ENCODE results near the gene GRIA4.
"Not testable (repeated sequence)": the region's sequence is repeated elsewhere in the genome, so short reads cannot be mapped to it uniquely, and the experiment has no call there.

GRIA4 gene

DNA sequence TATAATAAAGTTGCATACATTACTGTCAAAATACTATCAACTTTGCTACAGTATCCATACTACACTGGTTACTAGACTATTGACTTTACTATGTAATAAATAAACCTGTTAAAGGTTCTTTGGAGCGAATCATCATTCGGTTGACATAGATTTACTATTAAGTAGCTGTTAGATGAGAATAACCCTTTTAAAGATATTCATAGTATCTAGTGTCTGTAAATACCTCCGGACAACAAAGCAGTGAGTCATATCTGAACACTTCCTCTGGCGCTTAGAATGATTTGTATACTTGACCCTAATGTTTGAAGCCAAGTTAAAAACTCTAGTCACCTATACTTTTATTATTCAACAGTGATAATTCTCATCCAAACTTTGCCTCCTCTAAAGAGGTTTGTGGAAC lies 327.5 kb downstream of the GRIA4 start:
- DNase-seq, result no peak

DNA sequence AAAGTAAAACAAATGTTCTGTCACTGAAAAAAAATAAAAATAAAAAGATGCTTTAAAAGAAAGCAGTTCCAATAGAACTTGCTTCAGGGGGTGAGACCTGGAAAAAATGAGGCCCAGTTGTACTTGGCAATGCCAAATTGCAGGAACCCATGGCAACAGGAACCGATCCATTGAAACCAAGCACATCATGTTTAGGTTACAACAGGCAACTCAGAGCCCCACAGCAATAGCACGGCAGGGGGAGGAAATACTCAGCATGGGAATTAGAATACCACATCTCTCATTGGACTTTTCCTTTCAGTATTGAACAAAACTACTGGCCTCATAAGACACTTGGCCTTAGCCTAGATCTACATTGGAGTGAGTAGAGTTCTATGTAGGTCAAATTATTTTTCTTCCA lies 327.9 kb downstream of the GRIA4 start:
- DNase-seq, result no peak

DNA sequence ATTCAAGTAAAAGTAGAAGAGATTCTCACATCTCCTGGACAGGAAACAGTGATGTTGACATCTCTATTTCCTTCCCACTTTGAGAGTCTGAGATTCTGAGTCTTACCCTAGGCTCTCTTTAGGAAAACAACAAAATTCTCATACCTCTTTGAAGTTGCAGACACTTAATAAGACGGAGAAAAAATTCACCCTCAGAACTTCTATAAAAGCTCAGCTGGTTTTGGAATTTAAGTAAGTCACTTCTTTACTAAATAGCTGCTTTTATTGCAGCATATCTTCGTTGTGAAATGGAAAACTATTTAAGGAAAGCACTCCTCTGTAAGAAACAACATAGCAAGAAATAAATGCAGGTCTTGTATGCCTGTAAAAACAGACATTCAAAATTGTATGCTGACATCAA lies 333.0 kb downstream of the GRIA4 start:
- no peak for DNase-seq

DNA sequence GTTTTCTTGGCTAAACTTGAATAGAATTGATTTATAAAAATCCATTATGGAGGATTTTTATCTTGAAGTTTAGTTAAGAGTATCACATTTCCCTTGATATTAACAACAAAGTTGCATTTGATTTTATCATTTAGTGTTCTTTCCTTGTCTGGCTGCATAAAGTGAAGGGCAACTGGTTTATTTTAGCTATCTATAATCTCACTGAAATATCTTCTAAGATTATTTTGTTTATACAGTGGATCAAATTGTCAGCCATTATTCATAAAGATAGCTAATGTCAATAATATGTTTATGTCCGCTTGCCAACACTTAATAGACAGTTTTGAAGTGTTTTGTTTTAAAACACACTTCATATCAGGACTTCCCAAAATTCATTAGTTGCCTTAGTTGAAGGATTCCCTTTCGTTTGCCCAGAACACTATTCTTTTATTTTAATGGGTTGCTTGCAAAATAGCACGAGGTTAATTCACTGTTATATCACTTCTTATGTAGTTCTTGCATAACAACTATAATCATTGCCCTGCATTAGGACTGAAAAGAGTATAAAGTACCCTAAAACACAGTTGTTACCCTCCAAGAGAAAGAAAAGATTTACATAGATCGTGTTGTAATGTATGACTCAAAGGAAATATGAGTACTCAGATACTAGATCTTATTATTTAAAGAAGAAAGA lies 339.2 kb downstream of the GRIA4 start:
- DNase-seq, result no peak

DNA sequence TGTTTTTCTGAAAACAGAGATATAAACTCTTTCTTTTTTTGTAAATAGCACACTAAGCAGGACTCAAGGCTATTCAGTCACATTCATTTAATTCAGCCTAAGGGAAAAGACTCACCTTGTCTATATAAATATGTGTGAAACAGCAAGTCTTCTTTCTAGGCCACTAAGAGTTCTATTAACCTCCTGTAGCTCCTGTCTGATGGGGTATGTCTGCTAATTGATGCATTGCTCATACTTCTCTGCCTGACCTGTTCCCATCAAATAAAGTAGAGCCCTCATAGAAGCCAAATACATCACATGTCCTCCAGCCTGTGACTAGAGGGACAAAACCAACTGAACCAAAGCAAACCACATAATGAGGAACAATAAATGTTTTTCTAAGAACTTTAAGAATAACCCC lies 344.0 kb downstream of the GRIA4 start:
- no peak for DNase-seq

DNA sequence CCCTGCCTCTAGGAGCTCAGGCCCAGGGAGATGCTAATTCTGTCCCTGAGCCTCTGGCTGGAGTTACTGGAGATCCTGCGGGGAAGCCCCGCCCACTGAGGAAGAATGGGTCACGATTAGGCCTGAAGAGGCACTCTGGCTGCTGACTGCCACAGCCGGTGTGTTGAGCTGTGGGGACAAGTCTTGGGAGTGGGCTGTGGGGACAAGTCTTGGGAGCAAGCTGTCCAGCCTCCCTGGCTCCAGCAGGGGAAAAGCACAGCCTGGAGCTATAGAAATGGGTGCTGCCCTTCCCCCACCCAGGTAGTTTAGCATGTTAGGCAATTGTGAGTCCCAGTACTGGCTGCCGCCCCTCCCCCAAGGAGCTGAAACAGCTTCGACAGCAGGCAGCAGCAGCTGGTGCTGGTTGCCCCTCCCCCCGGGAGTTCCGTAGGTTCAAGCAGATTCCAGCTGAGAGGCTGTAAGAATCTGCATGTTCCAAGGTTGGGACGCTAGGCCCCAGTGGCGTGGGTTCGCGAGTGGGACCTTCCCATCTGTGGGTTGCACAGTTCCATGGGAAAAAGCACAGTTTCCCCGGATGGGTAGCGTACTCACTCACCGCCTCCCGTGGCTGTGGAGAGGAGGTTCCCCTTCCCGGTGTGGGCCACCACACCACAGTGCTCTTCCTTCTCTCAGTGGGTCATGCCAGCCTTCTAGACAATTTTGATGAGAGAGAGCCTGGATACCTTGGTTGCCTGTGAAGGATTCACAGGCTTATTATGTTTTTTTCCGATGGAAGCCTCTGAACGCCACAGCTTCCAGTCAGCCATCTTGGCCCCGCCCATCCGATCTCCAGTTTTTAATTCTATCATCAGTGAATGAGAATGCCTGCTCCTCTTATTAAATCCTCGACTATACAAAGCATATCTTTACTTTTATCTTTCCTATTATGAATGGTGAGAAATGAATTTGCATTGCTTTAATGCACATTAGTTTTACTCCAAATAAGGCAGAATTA lies 350.7 kb downstream of the GRIA4 start:
- no peak for DNase-seq

DNA sequence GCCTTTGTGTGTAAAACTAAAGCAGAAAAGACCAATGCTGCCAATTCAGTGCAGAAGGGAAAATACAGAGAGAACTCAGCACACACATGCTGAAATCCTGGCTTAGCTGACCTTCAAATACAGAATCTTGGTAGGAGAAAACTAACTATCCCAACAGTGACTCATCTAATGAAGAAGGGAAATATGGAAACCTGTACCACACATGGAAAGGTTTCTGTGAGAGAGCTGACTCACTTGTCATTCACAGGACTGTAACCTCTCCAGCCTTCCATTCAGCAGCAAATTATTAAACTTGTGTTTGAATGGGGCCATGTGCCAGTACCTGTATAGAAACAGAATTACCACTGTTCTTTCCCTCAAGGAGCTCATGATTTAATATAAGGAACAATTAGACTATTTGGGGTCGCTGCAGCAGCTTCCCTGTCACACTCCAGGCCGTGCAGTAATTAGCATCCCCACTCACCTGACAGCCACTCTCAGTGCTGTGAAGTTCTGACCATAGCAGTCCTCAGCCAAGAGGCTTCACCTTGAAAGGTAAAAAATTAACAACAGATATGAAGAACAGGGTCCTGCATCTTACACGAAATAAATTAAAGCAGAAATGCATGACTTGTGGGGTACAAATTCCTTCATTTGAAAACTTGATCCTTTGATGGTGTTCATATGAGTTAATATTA lies 358.3 kb downstream of the GRIA4 start:
- no peak for DNase-seq

DNA sequence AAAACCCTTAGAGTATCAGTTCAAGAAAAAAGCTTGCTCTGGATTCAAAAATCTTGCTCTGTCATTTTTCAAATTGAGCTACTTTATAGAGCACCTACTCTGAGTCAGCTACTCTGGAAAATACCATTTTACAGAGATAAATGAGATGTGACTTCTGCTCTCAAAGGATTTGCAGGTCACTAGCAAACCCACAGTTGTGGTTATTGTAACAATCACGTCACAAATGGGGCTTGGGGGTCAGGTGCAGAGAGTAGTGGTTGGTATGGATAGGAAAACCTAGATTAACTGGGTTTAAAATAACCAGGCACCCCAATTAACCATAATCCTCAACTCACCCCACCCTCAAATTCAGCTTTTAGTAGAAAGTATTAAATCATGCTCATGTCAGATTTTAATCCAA lies 359.9 kb downstream of the GRIA4 start:
- DNase-seq, result no peak

DNA sequence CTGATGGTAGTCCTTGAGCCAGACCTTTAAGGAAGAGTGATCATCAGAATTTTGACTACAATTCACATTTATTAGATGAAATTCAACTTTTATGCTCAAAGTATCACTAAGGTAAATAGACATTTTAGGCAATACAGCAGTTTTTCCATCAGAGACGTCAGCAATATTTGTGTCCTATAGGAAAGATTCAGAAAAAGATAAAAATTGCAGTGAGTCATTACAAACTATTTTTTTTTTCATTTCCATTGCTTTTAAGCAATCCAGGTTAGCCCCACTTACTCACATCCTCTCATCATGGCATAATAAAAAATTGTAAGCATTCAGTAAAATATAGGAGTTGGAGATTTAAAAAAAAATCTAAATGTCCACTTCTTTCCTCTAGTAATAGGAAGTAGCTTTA lies 365.3 kb downstream of the GRIA4 start:
- no peak for DNase-seq

DNA sequence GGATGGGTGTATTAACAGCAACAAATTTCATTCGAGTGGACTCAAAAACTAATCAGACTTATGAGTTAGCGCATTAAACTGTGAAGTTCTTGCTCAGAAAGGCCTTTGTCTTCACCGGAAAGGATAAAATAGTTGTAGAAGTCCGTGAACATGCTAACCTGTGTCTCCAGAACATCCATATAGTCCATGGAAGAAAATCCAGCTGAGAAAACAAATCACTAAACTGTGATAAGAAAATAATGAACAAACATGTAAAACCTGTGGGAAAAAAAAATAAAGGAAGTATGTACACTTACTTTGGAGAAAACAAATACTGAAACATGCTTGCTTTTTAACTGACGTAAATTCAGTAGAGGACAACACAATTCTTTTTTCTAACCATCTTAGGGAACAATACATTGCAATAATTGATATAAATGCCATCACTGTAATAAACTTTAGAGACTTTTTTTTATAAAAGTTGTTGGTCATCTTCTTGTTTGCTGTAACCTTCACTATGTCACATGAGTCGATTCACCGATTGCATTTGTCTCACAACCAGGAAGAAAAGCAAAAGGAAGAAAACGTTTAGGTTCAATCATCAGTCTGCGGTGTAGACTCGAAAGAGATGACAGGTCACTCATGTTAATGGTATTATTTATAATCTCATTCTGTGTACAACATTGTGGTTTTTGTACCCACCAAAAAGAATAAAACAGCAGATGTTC lies 370.3 kb downstream of the GRIA4 start:
- DNase-seq, result no peak

DNA sequence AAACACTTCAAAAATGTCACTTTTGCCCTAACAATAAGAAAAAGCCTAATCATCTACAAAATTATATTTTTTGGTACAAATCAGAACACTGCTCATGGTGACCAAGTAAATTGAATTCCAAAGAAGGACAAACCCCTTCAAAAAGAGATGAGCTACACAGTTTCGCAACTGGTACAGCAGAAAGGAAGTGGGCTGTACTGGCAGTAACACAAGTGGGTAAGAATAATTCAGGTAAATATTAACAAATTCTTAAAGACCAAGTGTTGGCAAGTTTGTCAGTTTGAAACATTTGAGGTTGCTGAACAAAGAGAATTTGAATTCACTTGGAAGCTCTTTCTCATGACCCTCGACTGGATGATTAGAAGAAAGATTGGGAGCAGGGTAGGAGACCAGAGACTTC lies 376.7 kb downstream of the GRIA4 start:
- DNase-seq, result no peak

DNA sequence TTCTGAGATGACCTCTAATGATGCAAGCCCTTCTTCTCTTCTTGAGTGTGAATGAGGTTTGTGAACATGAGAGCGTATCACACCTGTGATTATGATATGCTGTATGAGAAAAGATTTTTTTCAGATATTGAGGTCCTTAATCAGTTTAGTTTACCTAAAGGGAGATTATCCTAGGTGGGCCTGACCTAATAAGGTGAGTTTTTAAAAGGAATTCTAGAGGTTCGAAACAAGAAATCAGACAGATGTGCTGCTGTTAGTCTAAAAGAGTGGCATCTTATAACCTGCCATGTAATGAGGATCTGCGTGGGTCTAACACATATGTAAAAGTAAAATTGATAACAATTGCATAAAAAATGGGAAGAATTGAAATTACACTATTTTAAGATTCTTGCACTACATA lies 378.3 kb downstream of the GRIA4 start:
- DNase-seq, result no peak

DNA sequence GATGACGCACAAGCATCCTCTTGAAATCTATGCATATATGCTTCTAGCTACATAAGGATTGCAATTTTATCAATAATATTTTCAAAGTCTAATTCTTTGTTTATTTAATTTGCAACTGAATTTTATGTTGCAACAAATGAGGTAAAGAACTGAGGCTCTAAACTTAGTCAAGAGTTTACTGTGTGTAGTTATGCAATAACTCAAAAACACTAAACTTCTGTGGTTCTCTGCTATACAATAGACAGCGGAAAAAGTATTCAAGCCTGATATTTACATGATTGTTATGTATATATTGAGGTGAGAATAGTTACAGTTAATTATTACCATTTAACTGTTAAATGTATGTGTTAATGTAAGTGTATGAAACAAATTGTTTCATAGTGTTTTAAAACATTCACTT lies 379.3 kb downstream of the GRIA4 start:
- DNase-seq, result no peak

DNA sequence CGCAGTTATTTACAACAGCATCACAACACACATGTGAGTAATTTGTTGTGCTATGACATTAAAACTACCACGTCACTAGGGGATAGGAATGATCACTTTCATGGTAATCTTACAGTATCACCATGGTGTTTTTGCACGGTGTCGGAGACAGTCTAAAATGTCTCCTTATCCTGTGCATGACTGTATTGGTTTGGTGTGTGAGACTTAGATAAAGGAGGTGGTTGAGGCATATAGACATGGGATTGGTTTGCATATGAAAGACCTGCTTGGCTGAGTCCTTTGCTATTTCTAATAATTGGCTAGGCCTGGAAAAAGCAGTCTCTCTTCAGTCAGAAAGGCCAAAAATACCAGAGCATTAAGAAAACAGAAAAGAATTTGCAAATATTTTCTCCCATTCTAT lies 382.0 kb downstream of the GRIA4 start:
- no peak for DNase-seq

DNA sequence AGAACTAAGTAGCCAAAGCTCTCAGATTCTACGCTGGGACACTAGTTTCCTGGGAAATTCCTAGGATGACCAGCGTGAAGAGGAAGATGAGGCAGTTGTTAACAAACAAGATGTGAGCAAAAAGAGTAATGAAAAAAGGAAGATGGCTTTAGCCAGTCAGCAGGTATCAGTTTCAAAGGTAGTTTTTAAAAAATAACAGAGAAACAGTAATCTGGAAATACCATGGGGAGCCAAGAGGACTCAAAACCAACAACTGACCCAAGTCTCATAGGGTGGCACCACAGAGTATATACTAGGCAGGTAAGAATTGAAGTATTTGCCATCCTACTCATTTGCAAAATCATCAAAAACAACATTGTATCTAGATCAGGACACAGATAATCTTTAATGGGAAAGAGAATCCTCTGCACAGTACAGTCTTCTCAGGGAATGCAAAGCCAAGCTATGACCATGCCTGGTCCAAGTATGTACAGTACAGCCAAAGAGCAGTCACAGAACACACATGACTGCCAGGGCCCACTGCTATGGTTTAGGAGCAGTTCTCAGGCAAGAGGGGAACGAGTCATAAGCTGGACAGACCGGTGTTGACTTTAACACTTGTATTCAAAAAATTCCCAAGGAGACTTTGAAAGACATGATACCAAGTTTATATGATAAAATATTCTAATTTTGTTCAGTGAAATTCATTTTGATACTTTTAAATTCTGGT lies 391.6 kb downstream of the GRIA4 start:
- no peak for DNase-seq

DNA sequence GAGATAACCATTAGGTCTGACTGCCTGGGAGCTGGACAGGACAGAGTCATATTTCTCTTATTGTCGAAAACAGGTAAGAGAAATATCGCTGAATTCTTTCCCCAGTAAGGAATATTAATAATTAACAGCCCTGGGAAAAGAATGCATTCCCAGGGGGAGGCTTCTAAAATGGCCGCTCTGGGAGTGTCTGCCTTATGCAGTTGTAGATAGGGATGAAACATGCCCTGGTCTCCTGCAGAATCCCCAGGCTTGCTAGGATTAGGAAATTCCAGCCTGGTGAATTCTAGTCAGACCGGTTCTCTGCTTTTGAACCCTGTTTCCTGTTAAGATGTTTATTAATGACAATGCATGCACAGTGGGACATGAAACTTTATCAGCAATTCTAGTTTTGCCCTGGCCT lies 393.2 kb downstream of the GRIA4 start:
- DNase-seq, result not testable (repeated sequence)

DNA sequence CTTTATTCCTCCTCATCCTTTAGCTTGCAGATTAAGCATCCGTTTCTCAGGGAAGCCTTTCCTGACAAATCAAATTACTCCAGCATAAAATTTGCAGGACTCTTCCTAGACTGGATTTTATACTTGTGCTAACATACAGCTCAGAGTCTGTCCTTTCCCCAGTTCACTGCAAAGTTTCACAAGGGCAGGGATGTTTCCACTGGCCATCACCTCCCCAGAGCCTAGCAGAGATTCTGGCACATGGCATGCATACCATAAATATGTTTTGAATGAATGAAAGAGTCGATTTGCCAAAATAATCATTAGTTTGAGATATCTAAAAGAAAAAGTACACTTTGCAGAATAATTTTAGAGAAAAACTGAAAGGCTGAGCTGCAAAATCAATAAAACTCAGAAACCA lies 401.6 kb downstream of the GRIA4 start:
- no peak for DNase-seq

DNA sequence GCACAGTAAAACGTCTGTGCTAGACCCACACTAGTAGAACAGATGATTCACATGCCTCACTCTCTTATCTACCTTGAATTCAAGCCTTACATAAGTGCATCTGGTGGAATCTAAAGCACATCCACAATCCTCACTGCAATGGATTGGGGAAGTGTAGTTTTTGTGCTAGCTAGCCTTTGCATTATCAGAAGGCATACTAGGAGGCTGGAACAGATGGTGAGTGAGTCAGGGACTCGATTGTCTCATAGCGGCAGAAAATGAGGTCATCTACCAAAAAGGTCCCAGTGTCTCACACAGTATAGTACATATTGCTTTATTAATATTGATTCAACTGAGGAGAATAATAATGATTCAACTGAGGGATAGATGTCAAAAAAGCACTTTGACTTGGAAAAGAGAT lies 402.9 kb downstream of the GRIA4 start:
- peak; percentile 42 to 49 for DNase-seq

DNA sequence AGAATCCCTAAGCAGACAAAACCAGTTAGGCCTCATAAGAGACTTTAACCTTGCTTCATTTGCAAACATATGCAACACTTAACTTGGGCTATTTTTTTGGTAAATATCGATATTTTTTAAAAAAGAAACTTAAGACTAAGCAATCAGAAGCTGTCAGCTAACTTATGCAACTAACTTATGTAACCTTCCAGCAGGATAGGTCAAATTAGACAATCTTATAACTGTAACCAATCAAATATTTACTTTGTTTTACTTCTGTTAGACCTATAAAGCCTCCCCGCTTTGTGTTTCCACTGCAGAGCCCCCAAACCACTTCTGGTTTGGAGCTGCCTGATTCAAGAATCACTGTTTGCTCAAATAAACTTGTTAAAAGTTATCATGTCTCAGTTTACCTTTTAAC lies 404.2 kb downstream of the GRIA4 start:
- no peak for DNase-seq

DNA sequence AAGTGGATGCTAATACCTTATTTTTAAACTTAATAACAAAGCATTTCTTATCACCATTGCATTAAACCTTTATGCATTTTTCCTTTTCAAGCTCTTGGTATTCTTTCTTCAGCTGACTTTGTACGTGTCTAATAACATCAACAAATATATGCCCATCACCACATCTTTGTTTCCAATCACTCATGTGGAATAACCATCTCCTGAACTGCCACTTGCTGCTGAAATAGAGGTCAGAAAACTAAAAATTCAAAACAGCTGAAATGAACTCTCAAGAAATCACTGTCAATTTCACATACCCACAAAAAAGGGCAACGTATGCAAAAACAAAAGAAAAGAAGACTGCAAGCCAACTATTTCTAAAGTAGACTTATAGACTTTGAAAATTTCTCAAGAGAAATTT lies 404.7 kb downstream of the GRIA4 start:
- DNase-seq, result no peak

DNA sequence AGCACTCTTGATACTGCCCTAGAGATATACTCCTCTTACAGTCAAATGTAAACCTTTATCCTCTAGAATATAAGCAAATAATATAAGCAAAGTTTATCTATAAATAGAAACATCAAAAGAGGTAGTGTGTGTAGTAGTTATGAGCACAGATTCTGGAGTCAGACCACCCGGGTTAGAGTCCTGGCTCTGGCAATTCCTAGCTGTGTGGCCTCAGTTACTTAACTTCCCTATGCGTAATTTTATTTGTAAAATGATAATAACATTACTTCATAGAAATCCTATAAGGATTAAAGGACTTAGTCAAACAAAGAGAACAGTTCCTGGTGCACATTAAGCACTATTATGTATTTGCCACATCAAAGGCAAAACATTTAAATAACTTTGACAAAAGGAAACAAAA lies 405.2 kb downstream of the GRIA4 start:
- DNase-seq, result no peak

DNA sequence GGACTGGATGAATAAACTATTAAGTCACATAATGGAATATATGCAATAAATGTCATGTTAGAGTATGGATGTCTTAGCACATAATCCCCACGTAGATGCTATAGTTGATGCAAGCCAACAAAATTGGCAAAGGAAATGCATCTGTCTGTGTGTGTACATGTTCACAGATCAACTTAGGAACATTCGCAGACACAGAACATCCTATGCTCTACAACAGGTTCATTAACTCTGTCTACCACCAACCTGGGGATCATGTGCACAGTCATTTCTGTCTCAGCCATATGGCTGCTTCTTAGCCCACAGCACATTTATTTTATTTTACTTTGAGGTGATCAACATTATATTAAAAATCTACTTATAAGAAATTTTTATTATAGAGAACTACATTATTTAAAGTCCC lies 407.2 kb downstream of the GRIA4 start:
- no peak for DNase-seq

Measured in inflammatory macrophage treated with lipopolysaccharide for 1 hour (primary cell).